GM12873 (cell line): Measurements from ENCODE around the gene MYEOV.

Experiments used
- TF ChIP-seq, protein P1 (sequence below): IDR thresholded peaks from 2 replicates; pipeline ENCODE4 v1.5.1; 2012; ENCODE audit warnings: low read depth, mild to moderate bottlenecking, moderate library complexity, low read length, control low read depth; ENCODE audit not compliant: insufficient read depth; ENCODE audit errors: missing control alignments

MYEOV gene

DNA sequence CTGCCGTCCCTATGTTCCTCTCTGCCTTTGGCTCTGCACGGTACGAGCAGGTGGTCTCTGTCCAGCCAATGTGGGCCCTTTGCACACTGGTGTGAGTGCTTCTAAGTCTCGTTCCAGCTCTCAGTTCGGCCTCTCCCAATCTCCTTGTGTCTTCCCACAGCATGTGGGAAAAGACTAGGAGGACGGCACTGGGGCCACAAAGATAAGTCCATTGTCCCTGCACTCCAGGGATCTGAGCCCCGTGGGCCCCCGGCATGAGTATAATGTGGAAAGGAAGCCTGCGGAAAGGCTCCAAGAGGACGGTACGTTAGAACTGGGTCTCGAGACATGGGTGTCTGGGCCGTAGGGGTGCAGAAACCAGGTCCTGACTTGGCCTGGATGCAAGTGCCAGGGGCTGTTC lies 16.4 kb downstream of the MYEOV start:
- TF ChIP-seq, protein P1, sequence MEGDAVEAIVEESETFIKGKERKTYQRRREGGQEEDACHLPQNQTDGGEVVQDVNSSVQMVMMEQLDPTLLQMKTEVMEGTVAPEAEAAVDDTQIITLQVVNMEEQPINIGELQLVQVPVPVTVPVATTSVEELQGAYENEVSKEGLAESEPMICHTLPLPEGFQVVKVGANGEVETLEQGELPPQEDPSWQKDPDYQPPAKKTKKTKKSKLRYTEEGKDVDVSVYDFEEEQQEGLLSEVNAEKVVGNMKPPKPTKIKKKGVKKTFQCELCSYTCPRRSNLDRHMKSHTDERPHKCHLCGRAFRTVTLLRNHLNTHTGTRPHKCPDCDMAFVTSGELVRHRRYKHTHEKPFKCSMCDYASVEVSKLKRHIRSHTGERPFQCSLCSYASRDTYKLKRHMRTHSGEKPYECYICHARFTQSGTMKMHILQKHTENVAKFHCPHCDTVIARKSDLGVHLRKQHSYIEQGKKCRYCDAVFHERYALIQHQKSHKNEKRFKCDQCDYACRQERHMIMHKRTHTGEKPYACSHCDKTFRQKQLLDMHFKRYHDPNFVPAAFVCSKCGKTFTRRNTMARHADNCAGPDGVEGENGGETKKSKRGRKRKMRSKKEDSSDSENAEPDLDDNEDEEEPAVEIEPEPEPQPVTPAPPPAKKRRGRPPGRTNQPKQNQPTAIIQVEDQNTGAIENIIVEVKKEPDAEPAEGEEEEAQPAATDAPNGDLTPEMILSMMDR, result no peak

DNA sequence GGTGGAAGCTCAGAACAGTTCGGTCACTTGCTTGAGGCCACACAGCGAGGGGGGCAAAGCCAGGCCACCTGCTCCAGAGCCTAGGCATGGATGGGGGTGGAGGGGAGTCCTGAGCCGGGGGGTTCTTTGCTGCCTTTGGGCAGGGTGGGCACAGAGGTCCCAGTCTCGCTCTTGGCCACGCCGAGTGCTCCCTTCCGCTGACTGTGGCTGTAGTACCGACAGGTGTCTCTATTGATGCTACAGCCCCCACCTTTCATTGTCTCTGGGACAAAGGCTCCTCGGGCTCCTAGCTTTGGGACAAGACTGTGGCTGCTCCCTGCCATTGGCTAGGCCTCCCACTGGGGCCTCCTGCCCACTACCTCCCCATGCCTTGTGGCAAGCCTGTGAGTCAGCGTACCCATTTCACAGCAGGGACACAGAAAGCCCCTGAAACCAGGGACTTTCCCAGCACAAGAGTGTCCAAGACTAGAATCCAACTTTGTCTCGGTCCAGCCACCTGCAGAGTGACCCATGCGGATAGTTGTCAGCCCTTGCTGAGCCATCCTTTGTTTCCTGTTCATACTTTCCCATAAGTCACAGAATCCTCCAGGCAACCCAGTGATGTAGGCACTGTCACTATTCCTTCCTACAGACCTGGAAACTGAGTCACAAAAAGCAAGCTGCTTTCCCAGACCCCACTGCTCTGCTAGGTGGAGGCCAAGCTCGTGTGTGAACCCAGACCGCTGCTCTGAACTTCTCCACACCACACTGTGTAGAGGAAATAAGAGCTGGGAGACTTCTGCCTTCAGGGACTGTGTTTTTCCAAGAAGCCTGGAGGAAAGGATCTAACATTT lies 17.2 kb downstream of the MYEOV start:
- TF ChIP-seq, protein P1, result no peak

DNA sequence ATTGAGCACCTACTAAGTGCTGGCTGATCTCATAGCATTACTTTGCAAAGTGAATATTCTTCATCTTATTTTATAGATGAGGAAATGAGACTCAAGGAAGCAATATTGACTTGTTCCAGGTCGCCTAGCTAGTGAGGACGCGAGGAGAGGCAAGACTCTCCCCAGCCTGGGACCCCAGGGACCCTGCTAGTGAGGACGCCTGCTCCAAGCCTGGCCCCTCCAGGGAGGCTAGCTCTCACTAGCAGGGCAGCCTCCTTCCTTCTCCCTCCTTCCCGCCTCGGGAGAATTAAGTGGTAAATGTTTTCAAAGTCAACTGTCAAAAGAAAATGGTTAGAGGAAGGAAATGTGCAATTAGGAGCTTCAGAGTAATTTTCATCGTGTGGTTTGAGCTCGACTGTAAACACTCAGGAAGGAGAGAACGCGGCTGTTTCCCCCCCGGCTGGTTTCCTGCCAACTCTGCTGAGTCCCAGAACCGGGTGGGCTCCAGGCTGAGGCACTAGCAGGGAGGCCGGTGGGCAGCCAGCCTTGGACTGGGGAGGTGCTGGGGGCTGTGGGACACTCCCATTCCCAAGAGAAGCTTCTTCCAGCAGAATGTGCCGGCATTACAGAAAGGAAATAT lies 17.9 kb downstream of the MYEOV start:
- TF ChIP-seq, protein P1, result no peak

DNA sequence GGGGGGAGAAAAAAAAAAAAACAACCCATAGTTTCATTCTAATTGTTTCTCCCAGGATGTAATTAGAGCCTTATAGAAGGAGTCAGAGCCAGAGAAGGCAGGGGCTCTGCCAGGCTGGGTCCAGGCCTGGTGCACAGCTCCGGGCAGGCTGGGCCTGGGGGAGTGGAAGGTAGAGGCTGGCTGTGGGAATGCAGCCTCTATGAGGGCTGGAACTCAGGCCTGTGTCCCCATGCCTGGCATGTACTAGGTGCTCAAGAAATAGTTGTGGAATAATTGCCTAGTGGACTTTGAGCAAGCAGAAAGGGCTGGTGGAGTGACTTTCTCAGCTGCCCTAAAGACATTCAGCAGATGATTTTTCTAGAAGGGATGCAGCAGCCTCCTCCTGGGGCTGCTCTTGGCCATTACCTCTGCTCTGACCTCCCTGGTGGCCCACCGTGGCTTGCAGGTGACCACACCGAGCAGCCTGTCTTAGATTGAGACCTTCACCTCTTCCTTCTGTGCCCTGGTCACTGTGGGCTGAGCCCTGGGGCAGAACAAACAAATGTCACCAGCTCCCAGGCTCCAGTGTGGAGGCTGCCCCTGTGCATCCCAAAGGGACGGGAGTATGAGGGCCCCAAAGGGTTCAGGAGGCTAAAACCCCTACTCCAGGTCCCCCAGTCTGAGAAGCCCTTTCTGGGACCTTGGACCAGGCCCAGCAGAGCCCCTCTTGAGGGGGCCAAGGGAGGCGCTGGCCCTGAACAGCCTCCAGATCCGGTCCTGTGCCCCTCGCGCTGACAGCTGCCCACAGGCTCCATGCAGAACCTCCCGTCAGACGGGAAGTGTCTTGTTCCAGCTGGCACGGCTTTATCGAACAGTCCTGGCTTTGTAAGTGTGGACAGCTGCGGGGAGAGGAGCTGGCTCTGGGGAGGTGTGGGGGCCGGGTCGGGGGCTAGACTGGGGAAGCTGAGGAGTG lies 18.8 kb downstream of the MYEOV start:
- TF ChIP-seq, protein P1, result no peak

DNA sequence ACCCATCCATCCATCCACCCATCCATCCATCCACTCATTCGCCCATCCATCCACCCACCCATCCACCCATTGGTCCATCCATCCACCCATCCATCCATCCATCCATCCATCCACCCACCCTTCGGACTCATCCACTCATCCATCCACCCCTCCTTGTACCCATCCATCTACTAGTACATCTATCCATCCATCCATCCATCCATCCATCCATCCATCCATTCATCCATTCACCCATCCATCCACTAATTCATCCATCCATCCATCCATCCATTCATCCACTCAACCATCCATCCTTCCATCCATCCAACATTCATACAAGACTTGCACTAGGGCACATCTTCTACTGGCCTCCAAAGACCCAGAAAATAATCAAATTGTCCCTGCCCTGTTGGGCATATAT lies 20.0 kb downstream of the MYEOV start:
- TF ChIP-seq, protein P1, result no peak

DNA sequence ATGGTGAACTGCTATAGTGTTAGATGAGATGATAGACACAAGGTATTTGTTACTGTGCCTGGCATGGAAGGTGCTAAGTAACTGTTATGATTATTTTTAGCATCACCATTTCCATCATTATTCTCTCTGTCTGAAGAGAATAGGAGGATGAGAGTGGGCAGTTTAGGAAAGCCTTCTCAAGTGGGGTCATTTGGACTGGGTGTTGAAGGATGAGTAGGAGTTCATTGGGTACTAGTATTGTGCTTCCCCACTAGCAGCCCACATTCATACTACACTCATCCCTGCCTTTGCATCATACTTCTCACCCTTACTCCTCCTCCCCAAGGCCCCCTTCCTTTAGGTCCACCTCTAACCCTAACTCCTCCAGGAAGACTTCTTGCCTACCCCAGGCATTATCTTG lies 20.6 kb downstream of the MYEOV start:
- TF ChIP-seq, protein P1, result no peak

DNA sequence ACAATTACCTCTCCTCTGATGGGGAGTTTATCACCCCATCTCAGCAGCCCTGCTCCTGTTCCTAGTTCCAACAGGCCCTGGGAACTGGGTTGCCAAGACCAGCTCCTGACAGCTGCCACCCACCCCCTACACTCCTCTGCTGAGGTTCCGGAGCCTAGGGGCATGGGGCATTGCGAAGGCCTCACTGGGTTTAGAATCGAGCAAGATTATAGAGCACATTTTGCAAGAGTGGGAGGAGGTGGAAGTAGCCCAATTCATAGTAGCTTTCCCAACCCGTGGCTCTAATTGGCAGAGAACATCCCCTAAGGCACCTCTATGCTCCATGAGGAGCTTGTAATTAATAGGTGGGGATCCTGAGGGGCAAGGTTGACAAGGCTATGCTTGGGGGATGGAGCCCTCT lies 23.0 kb downstream of the MYEOV start:
- TF ChIP-seq, protein P1, result no peak
